OCI-LY3 (cell line): ENCODE results near the gene TRPM1.

ENCODE experiments used
- CTCF ChIP-seq: fragments of 200-600, 300-600 bp; sonication (generic); IDR thresholded peaks from 2 replicates; pipeline ENCODE4 v1.5.1; 2014; ENCODE audit warnings: antibody characterized with exemption, low read length, low read depth
- EZH2phosphoT487 ChIP-seq: fragments of 200-600 bp; shearing (Covaris generic); IDR thresholded peaks from 2 replicates; pipeline ENCODE4 v1.6.1; 2018; ENCODE audit warnings: antibody characterized with exemption, mixed run types, low read depth

- TF ChIP-seq CTCF (no peak), EZH2phosphoT487 (no peak)
Measured at GRCh38 chr15:30958219-30958618, 143.3 kb downstream of the TRPM1 start.
